GM12878 (cell line): ENCODE measurements around the gene PRIMPOL. TPM values are rescaled to one million over a fixed set of nuclear protein-coding genes. Genes with fewer than 3 reads are reported as not detected.

Source experiments
- ATAC-seq: fragments of 200-7000 bp; cut with Tn5 transposase; 3 replicates; pipeline ENCODE4 v1.9.1; 2020; ENCODE audit warnings: mild to moderate bottlenecking, moderate library complexity
- BruUV-seq: library from RNA; stranded (reverse); fragments of 400-500 nt; replicated peaks from 2 replicates; lab custom pipeline; 2021; lab: Mats Ljungman, UMichigan
- CTCF ChIA-PET: fragments of 300-600 bp; sonication (Branson Sonifier 250); formaldehyde crosslinking; extraction: SDS; loops from one replicate; lab custom pipeline; 2021; ENCODE audit warnings: inconsistent platforms; lab: Yijun Ruan, JAX
- POLR2A ChIA-PET: fragments of 350-600 bp; formaldehyde crosslinking; extraction: SDS; loops from one replicate; lab custom pipeline; 2021; ENCODE audit warnings: inconsistent platforms; lab: Charles Lee
- RAD21 ChIA-PET: fragments of 300-600 bp; sonication (Branson Sonifier 250); formaldehyde crosslinking; loops from one replicate; lab custom pipeline; 2023; ENCODE audit warnings: antibody characterized with exemption; ENCODE audit not compliant: unreplicated experiment; lab: Charles Lee
- SMC1A ChIA-PET: fragments of 300-600 bp; sonication (Branson Sonifier 250); formaldehyde crosslinking; loops from one replicate; lab custom pipeline; 2023; ENCODE audit not compliant: unreplicated experiment, uncharacterized antibody; lab: Charles Lee
- DNase-seq: peaks from one replicate; pipeline ENCODE4 v3.0.0-alpha.2; 2011; ENCODE audit warnings: low read depth, low spot score
- FAIRE-seq: peaks from 3 replicates; lab custom pipeline; 2011; peaks lifted over from hg19 to GRCh38; lab: Jason Lieb, UNC
- H2AFZ ChIP-seq: 2 replicates; pipeline ENCODE4 v1.6.0; 2011; ENCODE audit warnings: low read depth, low read length, control low read depth; ENCODE audit not compliant: control insufficient read depth
- H3K27ac ChIP-seq: 2 replicates; pipeline ENCODE4 v1.5.1; 2011; ENCODE audit warnings: control low read depth; ENCODE audit not compliant: control insufficient read depth, insufficient read depth
- H3K27me3 ChIP-seq, 2 experiments: replicated peaks in 1 of 2; 2 replicates each; pipeline versions ENCODE4 v1.6.0 to v1.6.1; 2011; ENCODE audit warnings: low read length in 1 of 2; ENCODE audit not compliant: control insufficient read depth in 2 of 2, insufficient read depth in 2 of 2
- H3K36me3 ChIP-seq, 2 experiments: 2 replicates each; pipeline ENCODE4 v1.5.1; 2011; ENCODE audit warnings: low read length in 1 of 2; ENCODE audit not compliant: control insufficient read depth in 2 of 2, insufficient read depth in 2 of 2
- H3K4me1 ChIP-seq: 2 replicates; pipeline ENCODE4 v1.6.1; 2011; ENCODE audit warnings: mild to moderate bottlenecking, low read length, moderate library complexity, mixed read lengths; ENCODE audit not compliant: control insufficient read depth, insufficient read depth
- H3K4me2 ChIP-seq: 2 replicates; pipeline ENCODE4 v1.6.0; 2011; ENCODE audit warnings: control low read depth; ENCODE audit not compliant: control insufficient read depth, insufficient read depth
- H3K4me3 ChIP-seq: fragments of 200-600 bp; sonication (generic); 2 replicates; pipeline ENCODE4 v1.5.1; 2016
- H3K79me2 ChIP-seq: 2 replicates; pipeline ENCODE4 v1.6.0; 2011; ENCODE audit warnings: low read length; ENCODE audit not compliant: control insufficient read depth, insufficient read depth
- H3K9ac ChIP-seq: 2 replicates; pipeline ENCODE4 v1.8.0; 2011; ENCODE audit warnings: low read length, control low read depth, mixed read lengths; ENCODE audit not compliant: control insufficient read depth, insufficient read depth
- H3K9me3 ChIP-seq: replicated peaks from 3 replicates; pipeline ENCODE4 v1.5.1; 2011; ENCODE audit warnings: mild to moderate bottlenecking, low read length; ENCODE audit not compliant: control insufficient read depth, insufficient read depth
- H4K20me1 ChIP-seq: 2 replicates; pipeline ENCODE4 v1.6.0; 2011; ENCODE audit not compliant: control insufficient read depth, insufficient read depth
- ATF7 ChIP-seq: fragments of 450-650 bp; IDR thresholded peaks from 2 replicates; pipeline ENCODE4 v1.6.1; 2016; ENCODE audit warnings: low read depth, mild to moderate bottlenecking
- BRCA1 ChIP-seq: IDR thresholded peaks from 2 replicates; pipeline ENCODE4 v1.6.1; 2011; ENCODE audit warnings: low read depth, low read length, improper control_type of control experiment
- CHD2 ChIP-seq: IDR thresholded peaks from 2 replicates; pipeline ENCODE4 v1.6.1; 2011; ENCODE audit warnings: low read depth, low read length, improper control_type of control experiment, borderline replicate concordance
- CHD4 ChIP-seq: fragments of 200-600 bp; sonication (generic); IDR thresholded peaks from 2 replicates; pipeline ENCODE4 v1.6.1; 2016; ENCODE audit warnings: mild to moderate bottlenecking
- E2F4 ChIP-seq: IDR thresholded peaks from 2 replicates; pipeline ENCODE4 v1.6.1; 2012; ENCODE audit warnings: low read depth, low read length, improper control_type of control experiment
- EED ChIP-seq: sonication (generic); IDR thresholded peaks from 2 replicates; pipeline ENCODE4 v1.6.1; 2016; ENCODE audit warnings: antibody characterized with exemption, low read depth
- EZH2 ChIP-seq: IDR thresholded peaks from 2 replicates; pipeline ENCODE4 v1.6.1; 2012; ENCODE audit warnings: low read depth, mild to moderate bottlenecking, control low read depth, inconsistent platforms, low read length, borderline replicate concordance; ENCODE audit not compliant: control insufficient read depth
- IKZF1 ChIP-seq: fragments of 450-650 bp; conservative IDR thresholded peaks from 2 replicates; pipeline ENCODE4 v1.6.1; 2017; ENCODE audit warnings: antibody characterized with exemption, mild to moderate bottlenecking
- JUND ChIP-seq: IDR thresholded peaks from 2 replicates; pipeline ENCODE4 v1.6.1; 2012; ENCODE audit warnings: low read depth, mild to moderate bottlenecking, low read length, improper control_type of control experiment, moderate library complexity
- KAT2A ChIP-seq: conservative IDR thresholded peaks from 2 replicates; pipeline ENCODE4 v1.6.1; 2011; ENCODE audit warnings: low read depth, low read length; ENCODE audit not compliant: control insufficient read depth
- NBN ChIP-seq: fragments of 450-650 bp; IDR thresholded peaks from 2 replicates; pipeline ENCODE4 v1.6.1; 2016
- PAX8 ChIP-seq: fragments of 450-650 bp; IDR thresholded peaks from 2 replicates; pipeline ENCODE4 v1.6.1; 2017; ENCODE audit warnings: mild to moderate bottlenecking, moderate library complexity
- RUNX3 ChIP-seq: IDR thresholded peaks from 2 replicates; pipeline ENCODE4 v1.6.1; 2012; ENCODE audit warnings: low read length, inconsistent platforms
- SMAD1 ChIP-seq: fragments of 450-650 bp; IDR thresholded peaks from 2 replicates; pipeline ENCODE4 v1.6.1; 2018; ENCODE audit warnings: mild to moderate bottlenecking, low read depth; ENCODE audit not compliant: partially characterized antibody
- SMC3 ChIP-seq: IDR thresholded peaks from 2 replicates; pipeline ENCODE4 v1.6.1; 2011; ENCODE audit warnings: low read length, improper control_type of control experiment, borderline replicate concordance
- STAT3 ChIP-seq: IDR thresholded peaks from 2 replicates; pipeline ENCODE4 v1.6.1; 2011; ENCODE audit warnings: low read depth, low read length, improper control_type of control experiment
- TAF1 ChIP-seq: IDR thresholded peaks from 2 replicates; pipeline ENCODE4 v1.6.1; 2011; ENCODE audit warnings: mild to moderate bottlenecking, low read depth, low read length, borderline replicate concordance
- TCF3 ChIP-seq: IDR thresholded peaks from 2 replicates; pipeline ENCODE4 v1.6.1; 2012; ENCODE audit warnings: low read depth, mild to moderate bottlenecking, low read length, borderline replicate concordance; ENCODE audit not compliant: insufficient read depth
- TCF7 ChIP-seq: IDR thresholded peaks from 2 replicates; pipeline ENCODE4 v1.6.1; 2014; ENCODE audit warnings: antibody characterized with exemption, borderline replicate concordance
- WRNIP1 ChIP-seq: IDR thresholded peaks from 2 replicates; pipeline ENCODE4 v1.6.1; 2011; ENCODE audit warnings: low read depth, low read length, improper control_type of control experiment, borderline replicate concordance
- ZBED1 ChIP-seq: IDR thresholded peaks from 2 replicates; pipeline ENCODE4 v1.6.1; 2016; ENCODE audit warnings: borderline replicate concordance
- WGBS: methylation state at CpG from one replicate; pipeline ENCODE4 v1.1.6; 2016; ENCODE audit warnings: low lambda C conversion rate; ENCODE audit not compliant: insufficient replicate concordance, insufficient coverage; ENCODE audit errors: missing lambda C conversion rate; 5-methylcytosine and 5-hydroxymethylcytosine counted together
- in situ Hi-C: fragments of 300-500 bp; cut with MboI; formaldehyde crosslinking; loops from 9 replicates; pipeline ENCODE4 v1.14.3; 2018; ENCODE audit warnings: mixed read lengths
- intact Hi-C: fragments of 100-400 bp; cut with micrococcal nuclease; formaldehyde crosslinking; loops from one replicate; pipeline ENCODE4 v1.14.2; 2022; ENCODE audit not compliant: unreplicated experiment
- polyA plus RNA-seq, 11 experiments: library from polyadenylated mRNA; depleted of rRNA in 4 of 11; unstranded in 6 of 11; stranded (reverse) in 5 of 11; fragments of >200 nt; fragmentation: Nextera tagmentation in 4 of 11; fragmentation: Illumina TruSeq in 1 of 11; extraction: Ambion mirVana in 4 of 11; extraction: Trizol in 1 of 11; gene quantifications; 1 replicate in 1 of 11; 2 replicates in 10 of 11; pipeline versions ENCODE4 v1.2.1 to v1.2.3, GENCODE V29; 2011 to 2016; ENCODE audit warnings: inconsistent platforms in 2 of 11, missing spikeins in 2 of 11, low read depth in 1 of 11
- total RNA-seq, 4 experiments: library from RNA; depleted of rRNA in 3 of 4; stranded (reverse); fragments of >200 nt in 3 of 4; fragmentation: Illumina TruSeq in 1 of 4; extraction: Trizol in 1 of 4; gene quantifications; 2 replicates each; pipeline versions ENCODE4 v1.2.1 to v1.2.3, GENCODE V29; 2013 to 2021

Gene PRIMPOL
- total and polyA plus RNA-seq, 10 of the 15 experiments (the other 5 are each of a cell fraction or from before 2014, with no cell fraction given), result 10.6 to 23.7 (median 14.0) TPM

GRCh38 chr4:184666670-184667069 lies 17.1 kb downstream of the PRIMPOL start:
- Histone ChIP-seq H3K79me2 (no peaks in the 10 kb centered on the region), H3K27me3 (no peaks in the 10 kb centered on the region), H3K4me1 (no peaks in the 10 kb centered on the region), H2AFZ (no peak overlapping the region), H3K9ac (no peak overlapping the region), H3K27ac (no peak overlapping the region), H3K36me3 (peaks cover 3 to 9% of the 10 kb centered on the region in 2 experiments; a peak in 3 of 4 replicates), H3K4me3 (no peak overlapping the region), H3K9me3 (no peaks in the 10 kb centered on the region), H4K20me1 (no peaks in the 10 kb centered on the region), H3K4me2 (no peak overlapping the region)
- WGBS, result 71% methylated on average over 6 of the region's 6 CpGs
- no TSS peak for BruUV-seq
- in situ Hi-C loops (no loop called here), intact Hi-C loops (no loop called here)
- ChIA-PET CTCF (no interaction called here), SMC1A (no interaction called here), POLR2A (no interaction called here), RAD21 (no interaction called here)
- no peak for TF ChIP-seq KAT2A
- no peak for TF ChIP-seq SMAD1
- TF ChIP-seq BRCA1, result no peak
- TF ChIP-seq TAF1, result no peak
- TF ChIP-seq ATF7, result no peak
- TF ChIP-seq PAX8, result no peak
- no peak for TF ChIP-seq ZBED1
- TF ChIP-seq WRNIP1, result no peak
- TF ChIP-seq CHD4, result no peak
- DNase-seq (no peak), FAIRE-seq (no peak), ATAC-seq (no peak)

GRCh38 chr4:184668096-184668495 lies 18.6 kb downstream of the PRIMPOL start:
- Histone ChIP-seq H3K36me3 (peaks cover 3 to 14% of the 10 kb centered on the region in 2 experiments; a peak in 3 of 4 replicates), H3K9me3 (no peaks in the 10 kb centered on the region), H3K27me3 (no peaks in the 10 kb centered on the region), H3K4me1 (no peaks in the 10 kb centered on the region), H3K9ac (no peak overlapping the region), H3K4me3 (no peak overlapping the region), H4K20me1 (no peaks in the 10 kb centered on the region), H3K4me2 (no peak overlapping the region), H2AFZ (no peak overlapping the region), H3K79me2 (no peaks in the 10 kb centered on the region), H3K27ac (no peak overlapping the region)
- RAD21 ChIA-PET, result interaction anchor here (0.6 kb wide), 1 partner anchor 24 kb away, joined by 4 read pairs; no protein-coding TSS in a partner anchor
- DNase-seq (no peak), ATAC-seq (no peak), FAIRE-seq (no peak)
- WGBS, result 91% methylated on average over 9 of the region's 9 CpGs
- intact Hi-C loops, result no loop called here
- CTCF ChIA-PET, result no interaction called here
- SMC1A ChIA-PET, result no interaction called here
- POLR2A ChIA-PET, result no interaction called here
- no TSS peak for BruUV-seq
- in situ Hi-C loops, result no loop called here
- TF ChIP-seq JUND (no peak), SMC3 (no peak), TCF7 (no peak), EED (no peak), TCF3 (no peak), E2F4 (no peak), RUNX3 (no peak), CHD2 (no peak), IKZF1 (no peak), NBN (no peak), EZH2 (no peak), STAT3 (no peak)
